A549 (cell line): Measurements from ENCODE around the gene RNASEH1. TPM values are rescaled to one million over a fixed set of nuclear protein-coding genes. Genes with fewer than 3 reads are reported as not detected.

ENCODE experiments used
- ATAC-seq, 2 experiments: fragments of 200-7000 bp in 1 of 2; fragments of >200 bp in 1 of 2; cut with Nextera tagmentation in 1 of 2; cut with Tn5 transposase in 1 of 2; 3 replicates each; pipeline versions ENCODE4 v1.8.0 to v1.9.1; 2018 to 2020; ENCODE audit warnings: mild to moderate bottlenecking in 1 of 2, moderate library complexity in 1 of 2
- CTCF ChIA-PET: fragments of 300-600 bp; sonication (Branson Sonifier 250); formaldehyde crosslinking; extraction: SDS; loops from one replicate; lab custom pipeline; 2021; ENCODE audit warnings: antibody characterized with exemption, inconsistent platforms; lab: Yijun Ruan, JAX
- POLR2A ChIA-PET: fragments of 350-600 bp; formaldehyde crosslinking; extraction: SDS; loops from one replicate; lab custom pipeline; 2021; ENCODE audit warnings: antibody characterized with exemption, inconsistent platforms; lab: Yijun Ruan, JAX
- DNase-seq, 2 experiments: peaks; one replicate each; pipeline versions ENCODE4 v3.0.0 to v3.0.0-alpha.2; 2011 to 2016; ENCODE audit warnings: low read depth in 1 of 2, low spot score in 1 of 2
- FAIRE-seq: peaks from 2 replicates; lab custom pipeline; 2011; peaks lifted over from hg19 to GRCh38; lab: Jason Lieb, UNC
- H3K27ac ChIP-seq, 2 experiments: fragments of >200 bp; sonication (Bioruptor Twin); formaldehyde crosslinking; 3 replicates each; pipeline ENCODE4 v1.5.1; 2016 to 2017
- H3K4me1 ChIP-seq: fragments of >200 bp; sonication (Bioruptor Twin); formaldehyde crosslinking; 3 replicates; pipeline ENCODE4 v1.6.1; 2016
- H3K4me2 ChIP-seq: fragments of >200 bp; sonication (Bioruptor Twin); formaldehyde crosslinking; 3 replicates; pipeline ENCODE4 v1.6.1; 2016
- H3K4me3 ChIP-seq: fragments of >200 bp; sonication (Bioruptor Twin); formaldehyde crosslinking; 3 replicates; pipeline ENCODE4 v1.5.1; 2016
- H3K9me3 ChIP-seq: fragments of >200 bp; sonication (Bioruptor Twin); formaldehyde crosslinking; 3 replicates; pipeline ENCODE4 v1.6.1; 2016
- CTCF ChIP-seq: fragments of >200 bp; sonication (Bioruptor Twin); formaldehyde crosslinking; IDR thresholded peaks from 3 replicates; pipeline ENCODE4 v1.5.1; 2016
- HOXB13 ChIP-seq: fragments of 250-450 bp; sonication (Bioruptor Pico); IDR thresholded peaks from 2 replicates; pipeline ENCODE4 v1.5.0; 2020; ENCODE audit warnings: low read depth, mild to moderate bottlenecking, moderate library complexity
- KDM1A ChIP-seq: fragments of 200-600 bp; sonication (generic); IDR thresholded peaks from 2 replicates; pipeline ENCODE4 v1.6.1; 2016; ENCODE audit warnings: low read depth, mild to moderate bottlenecking
- KDM5A ChIP-seq: fragments of 200-600 bp; sonication (generic); IDR thresholded peaks from 2 replicates; pipeline ENCODE4 v1.6.1; 2016; ENCODE audit warnings: antibody characterized with exemption, mild to moderate bottlenecking
- MAFK ChIP-seq: fragments of 450-650 bp; IDR thresholded peaks from 2 replicates; pipeline ENCODE4 v1.6.1; 2014; ENCODE audit not compliant: partially characterized antibody
- NPAS2 ChIP-seq: fragments of 250-450 bp; sonication (Bioruptor Pico); IDR thresholded peaks from 2 replicates; pipeline ENCODE4 v1.8.0; 2022; ENCODE audit warnings: mild to moderate bottlenecking, moderate library complexity, borderline replicate concordance
- POLR2AphosphoS2 ChIP-seq: conservative IDR thresholded peaks from 2 replicates; pipeline ENCODE4 v1.6.1; 2012; ENCODE audit warnings: low read length, improper control_type of control experiment, inconsistent platforms
- RAD21 ChIP-seq, 2 experiments: fragments of >200 bp in 1 of 2; sonication (Bioruptor Twin) in 1 of 2; formaldehyde crosslinking in 1 of 2; IDR thresholded peaks in 1 of 2; conservative IDR thresholded peaks in 1 of 2; 2 replicates in 1 of 2; 3 replicates in 1 of 2; pipeline ENCODE4 v1.6.1; 2012 to 2018; ENCODE audit warnings: inconsistent platforms in 1 of 2
- TFCP2L1 ChIP-seq: fragments of 250-450 bp; sonication (Bioruptor Pico); IDR thresholded peaks from 2 replicates; pipeline ENCODE4 v1.5.0; 2021; ENCODE audit warnings: mild to moderate bottlenecking
- TP53 ChIP-seq: fragments of 250-450 bp; sonication (Bioruptor Pico); IDR thresholded peaks from 2 replicates; pipeline ENCODE4 v1.5.0; 2021; ENCODE audit warnings: mild to moderate bottlenecking, moderate library complexity
- ZC3H11A ChIP-seq: fragments of 450-650 bp; IDR thresholded peaks from 2 replicates; pipeline ENCODE4 v1.6.1; 2014; ENCODE audit warnings: antibody characterized with exemption, mild to moderate bottlenecking
- ZNF302 ChIP-seq: fragments of 250-450 bp; sonication (Bioruptor Pico); IDR thresholded peaks from 2 replicates; pipeline ENCODE4 v1.9.0; 2021; ENCODE audit warnings: inconsistent platforms, mild to moderate bottlenecking, moderate library complexity
- WGBS: methylation state at CpG from one replicate; pipeline ENCODE4 v1.1.6; 2017; ENCODE audit errors: missing lambda C conversion rate; 5-methylcytosine and 5-hydroxymethylcytosine counted together
- polyA plus RNA-seq, 4 experiments: library from polyadenylated mRNA; depleted of rRNA in 3 of 4; stranded (reverse); fragments of >200 nt; fragmentation: RNase III in 1 of 4; extraction: RNeasy Plus Mini Kit Qiagen cat#74134 plus additional on column Dnase treatment in 1 of 4; gene quantifications; 2 replicates in 3 of 4; 3 replicates in 1 of 4; pipeline ENCODE4 v1.2.3, GENCODE V29; 2011 to 2017
- TF ChIP-seq, protein P1 (sequence below): IDR thresholded peaks from 2 replicates; pipeline ENCODE4 v1.6.1; 2012
- TF ChIP-seq, protein P2 (sequence below): IDR thresholded peaks from 2 replicates; pipeline ENCODE4 v1.6.1; 2012; ENCODE audit warnings: low read depth, borderline replicate concordance
- TF ChIP-seq, protein P3 (sequence below): IDR thresholded peaks from 2 replicates; pipeline ENCODE4 v1.6.1; 2012

Gene RNASEH1
- polyA plus RNA-seq, 2 of the 4 experiments (the other 2 are of a cell fraction): 54.3 to 55.3 TPM

DNA sequence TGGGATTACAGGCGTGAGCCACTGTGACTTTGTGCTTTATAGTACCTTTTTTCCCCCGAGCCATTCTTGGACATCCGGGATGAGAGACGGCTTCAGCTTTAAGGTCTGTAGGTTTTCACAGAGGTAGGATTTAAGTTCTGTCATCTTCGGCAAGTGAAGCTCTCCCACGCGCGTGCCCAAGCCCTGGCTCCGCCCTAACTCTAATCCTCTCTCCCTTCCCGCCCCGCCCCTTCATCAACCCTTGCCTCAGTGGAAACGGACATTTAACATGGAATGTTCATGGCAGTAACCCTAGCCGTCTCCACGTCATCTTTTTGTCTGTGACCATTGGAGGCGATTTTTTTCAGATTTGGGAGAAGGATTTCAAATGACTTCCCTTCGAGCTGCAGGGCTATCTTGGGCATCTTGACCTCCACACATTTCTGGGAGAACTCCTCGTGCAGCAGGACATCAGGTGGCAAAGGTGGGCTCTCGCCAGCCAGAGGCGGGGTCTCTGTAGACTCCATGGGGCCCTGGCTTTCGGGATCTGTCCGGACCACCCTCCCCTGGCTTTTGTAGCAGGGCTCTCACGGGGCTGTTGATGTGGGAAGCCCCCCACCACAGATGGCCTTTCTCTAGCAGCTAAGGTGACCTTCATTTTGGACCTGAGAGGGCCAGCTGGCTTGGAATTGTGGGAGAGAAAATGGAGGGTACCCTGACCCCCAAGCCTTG lies 43.6 kb upstream of the RNASEH1 start:
- WGBS: 65% methylated on average over 21 of the region's 22 CpGs
- TF ChIP-seq MAFK (no peak), TP53 (no peak), KDM5A (no peak), TFCP2L1 (no peak), ZNF302 (CRISPR knock-in tag) (no peak), POLR2AphosphoS2 (no peak), ZC3H11A (no peak)
- TF ChIP-seq, protein P1, sequence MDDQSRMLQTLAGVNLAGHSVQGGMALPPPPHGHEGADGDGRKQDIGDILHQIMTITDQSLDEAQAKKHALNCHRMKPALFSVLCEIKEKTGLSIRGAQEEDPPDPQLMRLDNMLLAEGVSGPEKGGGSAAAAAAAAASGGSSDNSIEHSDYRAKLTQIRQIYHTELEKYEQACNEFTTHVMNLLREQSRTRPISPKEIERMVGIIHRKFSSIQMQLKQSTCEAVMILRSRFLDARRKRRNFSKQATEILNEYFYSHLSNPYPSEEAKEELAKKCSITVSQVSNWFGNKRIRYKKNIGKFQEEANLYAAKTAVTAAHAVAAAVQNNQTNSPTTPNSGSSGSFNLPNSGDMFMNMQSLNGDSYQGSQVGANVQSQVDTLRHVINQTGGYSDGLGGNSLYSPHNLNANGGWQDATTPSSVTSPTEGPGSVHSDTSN: no peak
- TF ChIP-seq, protein P2, sequence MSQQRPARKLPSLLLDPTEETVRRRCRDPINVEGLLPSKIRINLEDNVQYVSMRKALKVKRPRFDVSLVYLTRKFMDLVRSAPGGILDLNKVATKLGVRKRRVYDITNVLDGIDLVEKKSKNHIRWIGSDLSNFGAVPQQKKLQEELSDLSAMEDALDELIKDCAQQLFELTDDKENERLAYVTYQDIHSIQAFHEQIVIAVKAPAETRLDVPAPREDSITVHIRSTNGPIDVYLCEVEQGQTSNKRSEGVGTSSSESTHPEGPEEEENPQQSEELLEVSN: no peak
- ATAC-seq (no peak), DNase-seq (no peak), FAIRE-seq (no peak)
- no peak overlapping the region for H3K4me2 ChIP-seq
- ChIA-PET CTCF (interaction anchor here (1.0 to 1.3 kb wide), 3 partner anchors 17 to 49 kb away, joined by 3 to 8 read pairs (median 3); no protein-coding TSS in a partner anchor), POLR2A (interaction anchor here (0.6 kb wide), 1 partner anchor 83 kb away, joined by 4 read pairs; no protein-coding TSS in a partner anchor)
- H3K27ac ChIP-seq: peak overlapping the region in 1 of 2 experiments; percentile 12; a peak in 1 of 6 replicates
- H3K4me1 ChIP-seq: peaks cover 22% of the 10 kb centered on the region
- H3K9me3 ChIP-seq: no peaks in the 10 kb centered on the region
- H3K4me3 ChIP-seq: no peak overlapping the region

GRCh38 chr2:3600256-3600855 lies 42.2 kb upstream of the RNASEH1 start:
- no peak for TF ChIP-seq NPAS2 (CRISPR knock-in tag)
- TF ChIP-seq TFCP2L1: no peak
- no peak for TF ChIP-seq CTCF
- TF ChIP-seq, protein P3, sequence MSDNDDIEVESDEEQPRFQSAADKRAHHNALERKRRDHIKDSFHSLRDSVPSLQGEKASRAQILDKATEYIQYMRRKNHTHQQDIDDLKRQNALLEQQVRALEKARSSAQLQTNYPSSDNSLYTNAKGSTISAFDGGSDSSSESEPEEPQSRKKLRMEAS: no peak
- TF ChIP-seq RAD21 (conservative IDR thresholded peaks at IDR 0.05 in 1 of 2, IDR thresholded peaks at IDR 0.05 in 1 of 2): no peak
- TF ChIP-seq HOXB13 (CRISPR knock-in tag): no peak
- no peak for TF ChIP-seq KDM1A
- 73% methylated on average over 11 of the region's 11 CpGs for WGBS
- ATAC-seq (no peak), DNase-seq (no peak), FAIRE-seq (no peak)
- Histone ChIP-seq H3K4me1 (peaks cover 12% of the 10 kb centered on the region), H3K4me3 (no peak overlapping the region), H3K27ac (no peak overlapping the region), H3K9me3 (no peaks in the 10 kb centered on the region), H3K4me2 (no peak overlapping the region)
- ChIA-PET CTCF (interaction anchor here (1.0 kb wide), 2 partner anchors 13 to 24 kb away, joined by 3 read pairs; no protein-coding TSS in a partner anchor), POLR2A (no interaction called here)
